SK-N-SH treated with all-trans-retinoic acid at 6 μM for 48 hours (cell line): Measurements from ENCODE around the gene PKDREJ.

Source experiments
- ATAC-seq: fragments of 200-7000 bp; cut with Tn5 transposase; 3 replicates; pipeline ENCODE4 v1.9.1; 2020; ENCODE audit warnings: mild to moderate bottlenecking, moderate library complexity
- ARNTL ChIP-seq: fragments of 450-650 bp; formaldehyde crosslinking; IDR thresholded peaks from 2 replicates; pipeline ENCODE4 v1.5.0; 2020; ENCODE audit warnings: low read depth, mild to moderate bottlenecking, moderate library complexity, borderline replicate concordance
- CREB5 ChIP-seq: fragments of 250-450 bp; sonication (Bioruptor Pico); IDR thresholded peaks from 2 replicates; pipeline ENCODE4 v1.5.1; 2020; ENCODE audit warnings: low read depth, mild to moderate bottlenecking, moderate library complexity
- CSDC2 ChIP-seq: fragments of 250-450 bp; sonication (Bioruptor Pico); IDR thresholded peaks from 2 replicates; pipeline ENCODE4 v1.5.0; 2020; ENCODE audit warnings: mild to moderate bottlenecking, moderate library complexity
- CSRNP3 ChIP-seq: fragments of 250-450 bp; sonication (Bioruptor Pico); IDR thresholded peaks from 2 replicates; pipeline ENCODE4 v1.5.1; 2021; ENCODE audit warnings: mild to moderate bottlenecking, moderate library complexity
- ESRRG ChIP-seq: fragments of 250-450 bp; sonication (Bioruptor Pico); IDR thresholded peaks from 2 replicates; pipeline ENCODE4 v1.6.1; 2021; ENCODE audit warnings: mild to moderate bottlenecking
- GLIS3 ChIP-seq: fragments of 250-450 bp; sonication (Bioruptor Pico); IDR thresholded peaks from 2 replicates; pipeline ENCODE4 v1.5.0; 2020; ENCODE audit warnings: mild to moderate bottlenecking, moderate library complexity
- ISL1 ChIP-seq: fragments of 250-450 bp; sonication (Bioruptor Pico); IDR thresholded peaks from 2 replicates; pipeline ENCODE4 v2.1.2; 2022; ENCODE audit warnings: mild to moderate bottlenecking, moderate library complexity
- OSR1 ChIP-seq: fragments of 250-450 bp; sonication (Bioruptor Pico); IDR thresholded peaks from 2 replicates; pipeline ENCODE4 v1.8.0; 2022; ENCODE audit warnings: moderate library complexity, mild to moderate bottlenecking, inconsistent platforms
- PATZ1 ChIP-seq: fragments of 250-450 bp; sonication (Bioruptor Pico); IDR thresholded peaks from 2 replicates; pipeline ENCODE4 v1.8.0; 2020; ENCODE audit warnings: mild to moderate bottlenecking, moderate library complexity, borderline replicate concordance
- POU6F1 ChIP-seq: fragments of 250-450 bp; sonication (Bioruptor Pico); IDR thresholded peaks from 2 replicates; pipeline ENCODE4 v1.8.0; 2021; ENCODE audit warnings: low read depth, mild to moderate bottlenecking, moderate library complexity, borderline replicate concordance
- PPARA ChIP-seq: fragments of 250-450 bp; sonication (Bioruptor Pico); IDR thresholded peaks from 2 replicates; pipeline ENCODE4 v1.5.0; 2020; ENCODE audit warnings: mild to moderate bottlenecking, borderline replicate concordance
- RARB ChIP-seq: fragments of 250-450 bp; sonication (Bioruptor Pico); IDR thresholded peaks from 2 replicates; pipeline ENCODE4 v1.8.0; 2021; ENCODE audit warnings: mild to moderate bottlenecking, moderate library complexity
- SNAI2 ChIP-seq: fragments of 250-450 bp; sonication (Bioruptor Pico); IDR thresholded peaks from 2 replicates; pipeline ENCODE4 v1.5.0; 2020; ENCODE audit warnings: mild to moderate bottlenecking, moderate library complexity
- TOX ChIP-seq: fragments of 250-450 bp; sonication (Bioruptor Pico); IDR thresholded peaks from 2 replicates; pipeline ENCODE4 v1.8.0; 2021; ENCODE audit warnings: mild to moderate bottlenecking, moderate library complexity, borderline replicate concordance
- TSHZ2 ChIP-seq: fragments of 250-450 bp; sonication (Bioruptor Pico); IDR thresholded peaks from 2 replicates; pipeline ENCODE4 v1.5.0; 2020; ENCODE audit warnings: mild to moderate bottlenecking, moderate library complexity
- ZC3H10 ChIP-seq: fragments of 250-450 bp; sonication (Bioruptor Pico); IDR thresholded peaks from 2 replicates; pipeline ENCODE4 v1.5.1; 2021; ENCODE audit warnings: mild to moderate bottlenecking, moderate library complexity
- ZFP3 ChIP-seq: fragments of 250-450 bp; sonication (Bioruptor Pico); IDR thresholded peaks from 2 replicates; pipeline ENCODE4 v1.5.0; 2020; ENCODE audit warnings: mild to moderate bottlenecking, moderate library complexity
- ZFP30 ChIP-seq: fragments of 450-650 bp; formaldehyde crosslinking; IDR thresholded peaks from 2 replicates; pipeline ENCODE4 v1.5.0; 2022; ENCODE audit warnings: mild to moderate bottlenecking, moderate library complexity
- ZNF565 ChIP-seq: fragments of 450-650 bp; formaldehyde crosslinking; conservative IDR thresholded peaks from 2 replicates; pipeline ENCODE4 v1.5.0; 2020; ENCODE audit warnings: low read depth, mild to moderate bottlenecking, moderate library complexity
- ZNF70 ChIP-seq: fragments of 450-650 bp; formaldehyde crosslinking; IDR thresholded peaks from 2 replicates; pipeline ENCODE4 v1.5.0; 2020; ENCODE audit warnings: mild to moderate bottlenecking, moderate library complexity
- ZNF8 ChIP-seq: fragments of 450-650 bp; formaldehyde crosslinking; IDR thresholded peaks from 2 replicates; pipeline ENCODE4 v1.5.0; 2020; ENCODE audit warnings: mild to moderate bottlenecking, moderate library complexity

Gene PKDREJ

GRCh38 chr22:46224898-46225290 lies 38.2 kb downstream of the PKDREJ start (continued):
- TF ChIP-seq CREB5 (CRISPR knock-in tag) (no peak), ESRRG (CRISPR knock-in tag) (no peak), RARB (CRISPR knock-in tag) (no peak), ZFP3 (CRISPR knock-in tag) (no peak), ZFP30 (no peak), SNAI2 (CRISPR knock-in tag) (no peak), PPARA (CRISPR knock-in tag) (no peak), ARNTL (CRISPR knock-in tag) (no peak), CSRNP3 (CRISPR knock-in tag) (no peak), GLIS3 (CRISPR knock-in tag) (no peak), ZC3H10 (no peak)

- no peak for ATAC-seq
- no peak for TF ChIP-seq ZC3H10
- no peak for TF ChIP-seq ZFP30
- TF ChIP-seq RARB (CRISPR knock-in tag): no peak
- no peak for TF ChIP-seq ARNTL (CRISPR knock-in tag)
- TF ChIP-seq OSR1 (CRISPR knock-in tag): no peak
- TF ChIP-seq SNAI2 (CRISPR knock-in tag): no peak
- TF ChIP-seq PATZ1: no peak
- no peak for TF ChIP-seq TSHZ2 (CRISPR knock-in tag)
- no peak for TF ChIP-seq ZNF8 (CRISPR knock-in tag)
- no peak for TF ChIP-seq PPARA (CRISPR knock-in tag)
- no peak for TF ChIP-seq CSDC2 (CRISPR knock-in tag)
- no peak for TF ChIP-seq ZNF70
Measured at GRCh38 chr22:46224044-46224897, 38.9 kb downstream of the PKDREJ start.

GRCh38 chr22:46220921-46221320 lies 42.2 kb downstream of the PKDREJ start:
- ATAC-seq: no peak
- TF ChIP-seq POU6F1 (CRISPR knock-in tag): no peak
- TF ChIP-seq TOX (CRISPR knock-in tag): no peak
- no peak for TF ChIP-seq CSDC2 (CRISPR knock-in tag)
- no peak for TF ChIP-seq TSHZ2 (CRISPR knock-in tag)
- no peak for TF ChIP-seq ZNF565
- TF ChIP-seq CREB5 (CRISPR knock-in tag): no peak
- no peak for TF ChIP-seq ZNF70
- no peak for TF ChIP-seq ARNTL (CRISPR knock-in tag)
- no peak for TF ChIP-seq GLIS3 (CRISPR knock-in tag)
- TF ChIP-seq PATZ1: no peak
- TF ChIP-seq SNAI2 (CRISPR knock-in tag): no peak
- no peak for TF ChIP-seq ZC3H10
- TF ChIP-seq ISL1 (CRISPR knock-in tag): no peak
